GM12874 (cell line): ENCODE results near the gene FANCL.

ENCODE experiments used
- TF ChIP-seq, protein P1 (sequence below): IDR thresholded peaks from 2 replicates; pipeline ENCODE4 v1.5.1; 2011; ENCODE audit warnings: low read depth, mild to moderate bottlenecking, control low read depth, low read length, moderate library complexity; ENCODE audit not compliant: insufficient read depth

FANCL gene

DNA sequence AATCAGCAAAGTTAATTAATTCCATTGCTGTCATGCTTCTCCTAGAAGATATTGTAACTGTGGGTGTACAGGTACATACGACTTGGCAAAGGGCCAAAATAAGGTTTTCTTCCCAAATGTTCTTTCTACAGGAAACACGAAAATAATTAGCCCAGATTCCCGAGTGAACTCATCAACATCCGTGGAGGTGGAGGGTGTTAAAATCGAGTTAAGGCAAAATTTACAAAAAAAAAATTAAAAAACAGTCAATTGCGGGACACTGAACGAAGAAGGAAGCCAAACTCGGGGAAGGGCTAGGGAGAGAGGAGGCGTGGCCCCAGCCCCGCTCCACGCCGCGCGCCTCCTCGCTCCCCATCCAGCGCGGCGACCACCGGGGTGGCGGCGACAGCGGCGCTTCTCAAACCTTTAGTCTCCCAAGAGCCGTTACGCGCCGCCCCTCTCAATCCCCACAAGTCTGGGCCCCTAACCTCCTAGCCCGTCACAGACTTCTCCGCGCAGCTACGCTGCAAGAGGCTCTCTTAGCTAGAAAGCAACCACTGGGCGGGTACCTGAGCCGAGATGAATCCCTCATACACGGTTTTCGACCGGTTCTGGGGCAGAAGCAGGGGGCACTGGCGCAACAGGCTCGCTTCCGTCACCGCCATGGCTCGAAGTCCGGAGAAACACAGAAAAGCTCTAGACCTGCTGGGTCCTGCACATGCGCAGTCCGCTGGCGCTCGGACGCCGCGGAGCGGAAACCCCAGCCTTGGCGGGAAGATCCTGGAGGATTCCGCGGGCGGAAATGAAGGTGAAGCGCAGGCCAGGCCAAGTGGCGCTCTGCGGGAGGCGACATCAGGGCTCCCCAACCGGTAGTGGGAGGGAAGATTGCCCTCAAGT lies at the start of gene FANCL:
Gene FANCL, minus strand, starts transcription at position 656 of the 876 bp plus-strand sequence. Its CDS starts 12 bp downstream, at position 644.
- TF ChIP-seq, protein P1, sequence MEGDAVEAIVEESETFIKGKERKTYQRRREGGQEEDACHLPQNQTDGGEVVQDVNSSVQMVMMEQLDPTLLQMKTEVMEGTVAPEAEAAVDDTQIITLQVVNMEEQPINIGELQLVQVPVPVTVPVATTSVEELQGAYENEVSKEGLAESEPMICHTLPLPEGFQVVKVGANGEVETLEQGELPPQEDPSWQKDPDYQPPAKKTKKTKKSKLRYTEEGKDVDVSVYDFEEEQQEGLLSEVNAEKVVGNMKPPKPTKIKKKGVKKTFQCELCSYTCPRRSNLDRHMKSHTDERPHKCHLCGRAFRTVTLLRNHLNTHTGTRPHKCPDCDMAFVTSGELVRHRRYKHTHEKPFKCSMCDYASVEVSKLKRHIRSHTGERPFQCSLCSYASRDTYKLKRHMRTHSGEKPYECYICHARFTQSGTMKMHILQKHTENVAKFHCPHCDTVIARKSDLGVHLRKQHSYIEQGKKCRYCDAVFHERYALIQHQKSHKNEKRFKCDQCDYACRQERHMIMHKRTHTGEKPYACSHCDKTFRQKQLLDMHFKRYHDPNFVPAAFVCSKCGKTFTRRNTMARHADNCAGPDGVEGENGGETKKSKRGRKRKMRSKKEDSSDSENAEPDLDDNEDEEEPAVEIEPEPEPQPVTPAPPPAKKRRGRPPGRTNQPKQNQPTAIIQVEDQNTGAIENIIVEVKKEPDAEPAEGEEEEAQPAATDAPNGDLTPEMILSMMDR = no peak

DNA sequence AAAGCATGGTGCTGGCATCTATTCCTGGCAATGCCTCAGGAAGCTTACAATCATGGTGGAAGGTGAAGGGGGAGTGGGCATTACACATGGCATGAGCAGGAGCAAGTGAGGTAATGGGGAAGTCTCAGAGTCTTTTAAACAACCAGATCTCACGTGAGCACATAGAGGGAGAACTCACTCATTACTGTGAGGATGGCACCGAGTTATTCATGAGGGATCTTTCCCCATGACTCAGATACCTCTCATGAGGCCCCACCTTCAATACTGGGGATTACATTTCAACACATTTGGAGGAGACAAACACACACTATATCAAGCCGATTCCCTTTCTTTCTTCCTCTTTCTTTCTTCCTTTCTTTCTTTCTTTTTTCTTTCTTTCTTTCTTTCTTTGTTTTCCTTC lies 47.9 kb upstream of the FANCL start:
- TF ChIP-seq, protein P1 = no peak

DNA sequence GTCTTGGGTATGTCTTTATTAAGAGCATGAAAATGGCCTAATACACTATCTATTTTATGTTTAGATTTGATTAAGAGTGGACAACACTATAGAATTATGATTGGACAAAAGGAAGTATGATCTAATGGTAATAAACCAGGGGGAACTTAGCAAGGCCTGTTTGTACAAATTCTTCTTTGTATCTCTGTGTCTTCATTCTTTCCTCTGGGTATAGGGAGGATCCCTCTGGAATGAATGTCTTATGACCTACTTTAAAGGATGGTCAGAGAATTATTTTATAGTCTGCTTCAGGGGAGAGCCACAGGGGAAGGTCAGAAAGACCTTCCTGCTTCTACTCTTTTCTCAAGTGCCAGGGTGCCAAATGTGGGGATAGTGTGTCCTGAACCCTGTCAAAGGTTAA lies 42.8 kb upstream of the FANCL start:
- TF ChIP-seq, protein P1 = no peak

DNA sequence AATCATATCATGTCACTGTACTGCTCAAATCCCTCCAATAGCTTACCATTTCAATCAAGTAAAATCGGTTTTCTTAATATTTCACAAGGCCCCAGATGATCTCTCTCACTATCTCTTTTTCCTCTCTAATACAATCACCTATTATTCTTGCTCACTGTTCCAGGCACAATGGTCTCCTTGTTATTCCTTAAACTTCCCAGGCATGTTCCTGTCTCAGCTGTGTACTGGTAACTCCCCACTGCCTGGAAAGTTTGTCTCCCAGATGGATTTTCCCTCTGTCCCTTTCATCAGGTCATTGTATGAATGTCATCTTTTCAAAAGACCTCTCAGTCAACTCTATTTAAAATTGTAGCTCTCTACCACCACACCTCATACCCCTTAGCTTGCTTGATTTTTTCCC lies 30.7 kb upstream of the FANCL start:
- TF ChIP-seq, protein P1 = no peak

DNA sequence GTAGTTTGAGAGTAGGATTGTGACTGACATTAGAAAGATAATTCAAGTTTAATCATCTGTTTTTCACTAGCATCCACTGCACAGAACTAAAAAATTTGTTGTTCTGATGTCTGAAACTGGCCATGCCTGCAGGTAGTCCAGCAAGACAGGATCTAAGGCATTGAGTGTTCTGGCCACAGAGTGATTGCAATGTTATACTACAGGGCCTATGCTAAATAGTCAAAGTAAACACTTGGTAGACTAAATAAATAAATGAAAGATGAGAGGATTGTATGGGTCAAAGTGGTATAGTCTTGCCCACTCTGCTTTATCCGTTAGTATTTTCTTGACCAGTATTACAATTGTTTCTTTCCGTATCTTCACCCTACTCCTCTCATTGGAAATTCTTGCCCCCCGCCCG lies 27.6 kb upstream of the FANCL start:
- TF ChIP-seq, protein P1 = no peak

DNA sequence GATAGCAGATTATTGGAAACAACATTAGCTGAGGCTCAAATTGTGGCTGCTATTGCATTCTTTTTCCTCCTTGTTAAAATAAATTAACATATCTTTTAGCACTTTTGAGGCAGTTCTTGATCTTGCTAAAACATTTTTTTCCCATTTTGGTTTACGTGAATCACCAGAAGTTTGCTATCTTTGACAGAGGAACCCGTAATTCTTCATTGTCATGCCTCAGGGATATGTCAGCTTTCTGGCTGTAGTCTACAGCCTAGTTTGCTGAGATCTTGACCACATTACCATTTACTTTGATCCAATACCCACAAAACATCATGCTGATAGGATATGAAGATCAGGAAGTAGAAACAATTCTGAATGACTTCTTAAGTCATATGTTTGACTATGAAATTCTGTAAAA lies 25.1 kb upstream of the FANCL start:
- TF ChIP-seq, protein P1 = no peak

DNA sequence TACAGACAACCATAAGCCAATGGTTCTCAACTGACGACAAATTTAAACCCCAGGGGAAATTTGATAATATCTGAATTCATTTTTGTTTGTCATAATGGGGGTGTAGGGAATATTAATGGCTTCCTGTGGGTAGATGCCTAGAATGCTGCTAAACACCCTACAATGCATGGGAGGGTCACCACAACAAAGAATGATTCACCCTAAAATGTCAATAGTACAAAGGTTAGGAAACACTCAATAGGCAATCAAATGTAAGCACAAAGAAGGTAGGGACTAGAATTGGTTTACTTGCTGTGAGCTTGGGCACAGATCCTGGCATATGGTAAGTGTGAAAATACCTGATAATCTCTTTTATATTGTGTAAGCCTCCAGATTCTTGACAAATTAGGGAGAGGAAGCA lies 20.1 kb upstream of the FANCL start:
- TF ChIP-seq, protein P1 = no peak
